K562 (cell line): ENCODE results near the gene COQ2. TPM values are rescaled to one million over a fixed set of nuclear protein-coding genes. Genes with fewer than 3 reads are reported as not detected.
A peak's percentile ranks its signal among the peaks of the same experiment; 100 is the strongest.

Source experiments
- ADNP ChIP-seq: fragments of 200-800 bp; sonication (Bioruptor generic); IDR thresholded peaks from 2 replicates; pipeline ENCODE4 v1.6.1; 2016; ENCODE audit warnings: missing genetic modification characterization, missing compliant biosample characterization
- ARID4B ChIP-seq: sonication (generic); formaldehyde crosslinking; IDR thresholded peaks from 2 replicates; pipeline ENCODE4 v1.8.0; 2022; ENCODE audit warnings: mild to moderate bottlenecking, missing genetic modification reagents
- C11orf30 ChIP-seq: fragments of 450-650 bp; IDR thresholded peaks from 2 replicates; pipeline ENCODE4 v1.6.1; 2016; ENCODE audit warnings: low read depth, mild to moderate bottlenecking
- CTBP1 ChIP-seq: fragments of 450-650 bp; IDR thresholded peaks from 2 replicates; pipeline ENCODE4 v1.6.1; 2016; ENCODE audit warnings: borderline replicate concordance
- E2F8 ChIP-seq: fragments of 450-650 bp; IDR thresholded peaks from 2 replicates; pipeline ENCODE4 v1.7.1; 2018; ENCODE audit warnings: mild to moderate bottlenecking, low read depth; ENCODE audit not compliant: partially characterized antibody
- ELF1 ChIP-seq: fragments of 200-800 bp; sonication (Bioruptor generic); IDR thresholded peaks from 2 replicates; pipeline ENCODE4 v1.6.1; 2016; ENCODE audit warnings: missing genetic modification characterization, missing compliant biosample characterization
- FOSL1 ChIP-seq: fragments of 200-800 bp; sonication (Bioruptor generic); conservative IDR thresholded peaks from 2 replicates; pipeline ENCODE4 v1.6.1; 2016; ENCODE audit warnings: missing genetic modification characterization, missing compliant biosample characterization
- FOXM1 ChIP-seq, 2 experiments: fragments of 450-650 bp in 1 of 2; sonication (generic) in 1 of 2; formaldehyde crosslinking in 1 of 2; IDR thresholded peaks; 2 replicates each; pipeline versions ENCODE4 v1.6.1 to v1.9.0; 2017 to 2022; ENCODE audit warnings: low read depth in 2 of 2, mild to moderate bottlenecking in 2 of 2, missing genetic modification reagents in 1 of 2, moderate library complexity in 1 of 2
- HDAC1 ChIP-seq, 2 experiments: fragments of 450-650 bp; IDR thresholded peaks; 2 replicates each; pipeline ENCODE4 v1.6.1; 2016 to 2017; ENCODE audit warnings: inconsistent platforms in 1 of 2, mild to moderate bottlenecking in 1 of 2, moderate library complexity in 1 of 2
- NELFE ChIP-seq: IDR thresholded peaks from 2 replicates; pipeline ENCODE4 v1.6.1; 2011; ENCODE audit warnings: mild to moderate bottlenecking; ENCODE audit not compliant: insufficient read depth, insufficient read length
- NKRF ChIP-seq: fragments of 450-650 bp; IDR thresholded peaks from 2 replicates; pipeline ENCODE4 v1.6.1; 2016; ENCODE audit warnings: borderline replicate concordance
- RUNX1 ChIP-seq: sonication (generic); IDR thresholded peaks from 2 replicates; pipeline ENCODE4 v1.6.1; 2016; ENCODE audit warnings: antibody characterized with exemption, low read depth
- SMARCA4 ChIP-seq: fragments of 450-650 bp; IDR thresholded peaks from 2 replicates; pipeline ENCODE4 v1.6.1; 2016
- SRSF9 ChIP-seq: fragments of 200-400 bp; formaldehyde crosslinking; IDR thresholded peaks from 2 replicates; pipeline ENCODE4 v1.6.1; 2017; ENCODE audit warnings: low read depth, low read length, borderline replicate concordance
- TBL1XR1 ChIP-seq, 2 experiments: IDR thresholded peaks; 2 replicates each; pipeline ENCODE4 v1.6.1; 2012; ENCODE audit warnings: improper control_type of control experiment in 2 of 2, low read length in 2 of 2, mild to moderate bottlenecking in 1 of 2
- TCF3 ChIP-seq: sonication (generic); formaldehyde crosslinking; IDR thresholded peaks from 2 replicates; pipeline ENCODE4 v1.4.0; 2020; ENCODE audit warnings: mild to moderate bottlenecking, missing genetic modification reagents
- YY1 ChIP-seq, 3 experiments: IDR thresholded peaks; 2 replicates each; pipeline ENCODE4 v1.6.1; 2011; ENCODE audit warnings: low read length in 2 of 3, mild to moderate bottlenecking in 2 of 3, moderate library complexity in 2 of 3, borderline replicate concordance in 1 of 3, control low read depth in 1 of 3, low read depth in 1 of 3; ENCODE audit not compliant: insufficient read depth in 3 of 3, insufficient replicate concordance in 2 of 3, control insufficient read depth in 1 of 3, insufficient read length in 1 of 3; ENCODE audit errors: extremely low read depth in 1 of 3
- ZNF124 ChIP-seq: sonication (generic); formaldehyde crosslinking; IDR thresholded peaks from 2 replicates; pipeline ENCODE4 v1.8.1; 2022; ENCODE audit warnings: missing genetic modification reagents
- ZNF561 ChIP-seq: fragments of 450-650 bp; formaldehyde crosslinking; conservative IDR thresholded peaks from 2 replicates; pipeline ENCODE4 v1.4.0; 2020; ENCODE audit warnings: mild to moderate bottlenecking, moderate library complexity
- ZNF766 ChIP-seq: fragments of 200-800 bp; sonication (Bioruptor generic); conservative IDR thresholded peaks from 2 replicates; pipeline ENCODE4 v1.6.1; 2016; ENCODE audit warnings: missing genetic modification characterization, missing compliant biosample characterization
- polyA plus RNA-seq, 8 experiments: library from polyadenylated mRNA; depleted of rRNA in 4 of 8; stranded (reverse) in 5 of 8; unstranded in 3 of 8; fragments of >200 nt; fragmentation: Nextera tagmentation in 2 of 8; fragmentation: Illumina TruSeq in 1 of 8; extraction: Ambion mirVana in 2 of 8; extraction: Trizol in 1 of 8; gene quantifications; 2 replicates each; pipeline versions ENCODE4 v1.2.1 to v1.2.3, GENCODE V29; 2011 to 2014; ENCODE audit warnings: inconsistent platforms in 1 of 8, missing spikeins in 1 of 8
- total RNA-seq, 7 experiments: library from RNA; depleted of rRNA in 6 of 7; stranded (reverse); fragments of >200 nt in 6 of 7; fragmentation: Illumina TruSeq in 2 of 7; extraction: Trizol in 2 of 7; gene quantifications; 2 replicates each; pipeline versions ENCODE4 v1.2.1 to v1.2.3, GENCODE V29; 2011 to 2021; ENCODE audit warnings: low replicate concordance in 1 of 7

The COQ2 gene
- total and polyA plus RNA-seq, 9 of the 15 experiments (the other 6 are each of a cell fraction or from before 2014, with no cell fraction given), result 1.9 to 13.5 (median 11.8) TPM

GRCh38 chr4:83305187-83305586 lies 20.6 kb upstream of the COQ2 start (continued):
- TF ChIP-seq E2F8 (no peak), TBL1XR1 (IDR thresholded peaks at IDR 0.05; ENCODE audit: low read length in 2 of 2) (no peak), YY1 (IDR thresholded peaks at IDR 0.05; ENCODE audit: borderline replicate concordance in 1 of 3, control insufficient read depth in 1 of 3, extremely low read depth in 1 of 3, insufficient read depth in 3 of 3, insufficient read length in 1 of 3, insufficient replicate concordance in 2 of 3, low read depth in 1 of 3, low read length in 2 of 3) (no peak), FOSL1 (tag) (peak; percentile 88), SMARCA4 (peak; percentile 58; the same call in 1 of the 2 replicates), ADNP (tag) (no peak), FOXM1 (IDR thresholded peaks at IDR 0.05; ENCODE audit: low read depth) (no peak), FOXM1 (CRISPR knock-in tag; IDR thresholded peaks at IDR 0.05; ENCODE audit: low read depth) (no peak), RUNX1 (no peak), ELF1 (tag) (no peak), HDAC1 (IDR thresholded peaks at IDR 0.05) (no peak), CTBP1 (no peak), SRSF9 (no peak), ZNF766 (no peak), NELFE (no peak), NKRF (no peak), TCF3 (CRISPR knock-in tag) (peak; percentile 12; the same call in 1 of the 2 replicates), ZNF561 (CRISPR knock-in tag) (no peak), C11orf30 (0 out of 2 replicates have a peak, but pooled peaks have one; percentile 19), ARID4B (CRISPR knock-in tag) (no peak), ZNF124 (CRISPR knock-in tag) (no peak)
